ENCODE measurements around the gene UQCC3.

Gene UQCC3, protein sequence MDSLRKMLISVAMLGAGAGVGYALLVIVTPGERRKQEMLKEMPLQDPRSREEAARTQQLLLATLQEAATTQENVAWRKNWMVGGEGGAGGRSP

DNA sequence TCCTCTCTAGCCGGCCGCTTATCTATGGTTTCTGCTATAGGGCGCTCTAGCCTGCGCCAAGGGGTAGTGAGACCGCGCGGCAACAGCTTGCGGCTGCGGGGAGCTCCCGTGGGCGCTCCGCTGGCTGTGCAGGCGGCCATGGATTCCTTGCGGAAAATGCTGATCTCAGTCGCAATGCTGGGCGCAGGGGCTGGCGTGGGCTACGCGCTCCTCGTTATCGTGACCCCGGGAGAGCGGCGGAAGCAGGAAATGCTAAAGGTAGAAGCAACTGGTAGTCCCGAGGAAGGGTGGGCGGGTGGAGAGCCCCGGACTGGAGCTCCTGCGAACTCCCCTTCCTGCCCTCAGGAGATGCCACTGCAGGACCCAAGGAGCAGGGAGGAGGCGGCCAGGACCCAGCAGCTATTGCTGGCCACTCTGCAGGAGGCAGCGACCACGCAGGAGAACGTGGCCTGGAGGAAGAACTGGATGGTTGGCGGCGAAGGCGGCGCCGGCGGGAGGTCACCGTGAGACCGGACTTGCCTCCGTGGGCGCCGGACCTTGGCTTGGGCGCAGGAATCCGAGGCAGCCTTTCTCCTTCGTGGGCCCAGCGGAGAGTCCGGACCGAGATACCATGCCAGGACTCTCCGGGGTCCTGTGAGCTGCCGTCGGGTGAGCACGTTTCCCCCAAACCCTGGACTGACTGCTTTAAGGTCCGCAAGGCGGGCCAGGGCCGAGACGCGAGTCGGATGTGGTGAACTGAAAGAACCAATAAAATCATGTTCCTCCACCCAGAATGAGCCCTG is at the start of gene UQCC3, which contains the start of gene LBHD1:
UQCC3 (plus strand) TSS at position 66 of the 782 bp plus-strand sequence; CDS start at position 139, 73 bp downstream.
LBHD1 (minus strand) TSS at position 660 of the 782 bp plus-strand sequence. CDS start 2,236 bp downstream, outside the sequence.
- no peak for TF ChIP-seq GATA3 (IDR thresholded peaks at IDR 0.05; ENCODE audit: low read depth, low read length)
- TF ChIP-seq GATA2 (IDR thresholded peaks at IDR 0.05; ENCODE audit: low read depth, low read length) = no peak

DNA sequence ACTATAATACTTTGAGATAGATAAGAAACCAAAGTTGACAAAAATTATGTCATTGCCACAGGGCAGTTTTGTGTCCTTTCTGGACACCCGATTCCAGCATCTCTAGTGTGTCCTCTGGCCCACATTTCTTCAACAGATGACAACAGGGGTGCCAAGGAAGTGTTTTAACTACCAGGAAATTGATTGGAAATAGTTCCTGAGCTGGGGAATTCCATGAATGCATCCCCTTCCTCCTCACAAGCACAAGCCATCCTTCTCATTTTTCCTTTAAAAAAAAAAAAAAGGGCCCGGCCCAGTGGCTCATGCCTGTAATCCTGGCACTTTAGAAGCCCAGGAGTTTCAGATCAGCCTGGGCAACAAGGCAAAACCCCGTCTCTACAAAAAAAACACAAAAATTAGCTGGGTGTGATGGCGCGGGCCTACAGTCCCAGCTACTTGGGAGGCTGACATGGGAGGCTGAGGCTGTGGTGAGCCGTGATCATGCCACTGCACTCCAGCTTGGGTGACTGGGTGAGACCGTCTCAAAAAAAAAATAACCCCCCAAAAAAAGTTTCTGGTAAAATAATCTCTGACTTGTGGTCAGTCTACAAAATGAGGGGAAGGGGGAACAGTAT is 48.9 kb upstream of the UQCC3 start:
- TF ChIP-seq GATA2 (IDR thresholded peaks at IDR 0.05; ENCODE audit: low read depth, low read length) (no peak; the same call in 1 of the 2 replicates), GATA3 (IDR thresholded peaks at IDR 0.05; ENCODE audit: low read depth, low read length) (no peak)

DNA sequence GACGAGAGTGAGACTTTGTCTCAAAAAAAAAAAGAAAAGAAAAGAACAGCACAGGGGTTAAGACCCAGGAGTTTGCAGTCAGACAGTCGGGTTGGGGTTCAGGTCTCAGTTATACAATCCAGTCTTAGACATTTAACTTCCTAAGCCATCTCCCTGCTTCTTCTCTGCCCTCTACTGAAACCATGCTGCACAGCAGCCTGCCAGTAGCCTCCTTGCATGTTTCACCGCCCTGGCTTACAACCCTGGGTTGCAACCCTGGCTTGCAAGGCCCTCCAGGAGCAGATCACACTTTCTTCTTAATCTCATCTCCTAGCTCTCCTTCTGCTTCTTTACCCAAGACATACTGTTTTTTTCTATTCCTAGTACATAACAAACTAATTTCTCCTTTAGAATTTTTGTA is 43.8 kb upstream of the UQCC3 start:
- no peak for TF ChIP-seq GATA3 (IDR thresholded peaks at IDR 0.05; ENCODE audit: low read depth, low read length)
- TF ChIP-seq GATA2 (IDR thresholded peaks at IDR 0.05; ENCODE audit: low read depth, low read length) = no peak

DNA sequence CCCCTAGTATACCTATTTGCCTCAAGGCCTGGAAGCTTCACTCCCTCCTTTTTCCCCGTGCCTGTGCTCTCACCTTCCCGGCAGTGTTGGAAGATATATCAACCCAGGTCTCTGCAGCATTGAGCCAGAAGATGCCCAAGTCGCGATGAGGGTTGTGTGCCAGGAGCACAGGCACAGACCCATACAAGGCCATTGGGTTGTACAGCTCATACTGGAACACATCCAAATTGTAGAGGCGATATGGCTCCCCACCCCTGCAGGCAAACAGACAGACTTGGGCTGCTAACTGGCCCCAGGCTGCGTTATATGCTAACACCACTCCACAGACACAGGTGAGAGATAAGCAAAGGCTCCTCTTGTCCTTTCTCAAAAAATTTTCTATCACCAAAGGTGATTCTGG is 39.0 kb upstream of the UQCC3 start:
- TF ChIP-seq GATA2 (IDR thresholded peaks at IDR 0.05; ENCODE audit: low read depth, low read length) (no peak), GATA3 (IDR thresholded peaks at IDR 0.05; ENCODE audit: low read depth, low read length) (no peak)

DNA sequence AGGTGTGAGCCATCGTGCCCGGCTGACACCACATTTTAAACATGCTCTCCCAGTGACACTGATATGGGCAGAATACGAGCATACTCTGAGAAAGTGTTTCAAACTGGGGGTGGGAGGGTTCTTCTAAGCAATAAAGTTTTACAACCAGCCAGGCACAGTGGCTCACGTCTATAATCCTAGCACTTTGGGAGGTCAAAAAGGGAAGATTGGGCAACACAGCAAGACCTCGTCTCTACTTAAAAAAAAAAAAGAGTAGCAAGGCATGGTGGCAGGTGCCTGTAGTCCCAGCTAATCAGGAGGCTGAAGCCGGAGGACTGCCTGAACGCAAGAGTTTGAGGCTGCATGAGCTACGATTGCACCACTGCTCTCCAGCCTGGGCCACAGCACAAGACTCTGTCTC is 27.3 kb upstream of the UQCC3 start:
- TF ChIP-seq GATA3 (IDR thresholded peaks at IDR 0.05; ENCODE audit: low read depth, low read length) (no peak), GATA2 (IDR thresholded peaks at IDR 0.05; ENCODE audit: low read depth, low read length) (no peak)

DNA sequence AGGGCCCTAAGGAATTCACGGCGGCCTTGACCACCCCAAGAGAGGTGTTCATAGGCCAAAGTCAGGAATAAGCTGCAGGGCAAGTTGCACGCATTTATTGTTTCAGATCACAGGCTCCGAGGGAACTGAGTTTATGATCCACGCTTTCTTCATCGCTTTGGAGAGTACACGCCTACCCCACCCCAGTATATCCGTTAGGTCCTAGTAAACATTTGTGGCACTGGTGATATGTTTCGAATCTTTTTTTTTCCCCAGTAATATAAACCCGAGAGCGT is 25.9 kb upstream of the UQCC3 start:
- TF ChIP-seq GATA2 (IDR thresholded peaks at IDR 0.05; ENCODE audit: low read depth, low read length) (no peak; the same call in 1 of the 2 replicates), GATA3 (IDR thresholded peaks at IDR 0.05; ENCODE audit: low read depth, low read length) (no peak)

DNA sequence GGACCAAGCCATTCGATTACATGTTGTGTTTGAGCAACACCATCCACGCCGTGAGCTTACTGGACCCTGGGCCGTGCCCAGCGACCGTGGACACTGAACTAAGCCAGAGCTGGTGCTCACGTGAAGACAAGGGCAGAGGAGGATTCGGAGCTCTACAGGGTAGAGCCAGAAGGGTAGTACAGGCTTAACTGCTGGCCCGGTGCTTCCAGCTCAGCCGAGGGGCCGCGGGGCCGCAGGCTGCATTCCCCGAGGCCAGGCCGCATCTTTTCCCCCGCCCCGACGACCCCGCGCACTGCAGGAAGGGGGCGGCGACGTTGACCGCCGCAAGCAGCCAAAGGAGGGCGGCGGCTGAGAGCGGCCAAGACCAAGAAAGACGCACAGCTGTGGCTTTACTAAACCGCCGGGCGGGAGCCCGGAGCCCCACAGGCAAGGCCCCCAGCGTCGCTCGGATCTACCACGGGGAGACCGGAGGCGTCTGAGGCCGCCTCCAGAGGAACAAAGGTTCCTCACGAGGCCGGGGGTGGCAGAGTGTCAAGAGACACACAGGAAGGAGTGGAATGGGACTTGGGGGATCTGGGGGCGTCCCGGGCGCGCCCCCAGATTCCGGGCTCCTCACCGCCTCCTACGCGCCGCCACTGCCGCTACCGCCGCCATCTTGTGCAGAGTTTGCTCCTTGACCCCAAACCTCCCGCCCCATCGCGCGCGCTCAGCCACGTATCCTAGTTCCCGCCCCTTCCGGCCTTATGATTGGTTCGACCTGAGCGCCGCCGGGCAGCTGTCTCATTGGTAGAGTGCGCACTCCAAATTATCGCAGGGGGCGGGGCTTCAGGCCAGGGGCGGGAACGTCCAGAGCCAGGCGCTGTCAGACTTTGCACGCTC is 25.3 kb upstream of the UQCC3 start, which contains the start of gene GANAB:
GANAB (minus strand) TSS at position 668 of the 879 bp plus-strand sequence; CDS start at position 654, 14 bp downstream.
- TF ChIP-seq GATA2 (IDR thresholded peaks at IDR 0.05; ENCODE audit: low read depth, low read length) (no peak), GATA3 (IDR thresholded peaks at IDR 0.05; ENCODE audit: low read depth, low read length) (no peak)

DNA sequence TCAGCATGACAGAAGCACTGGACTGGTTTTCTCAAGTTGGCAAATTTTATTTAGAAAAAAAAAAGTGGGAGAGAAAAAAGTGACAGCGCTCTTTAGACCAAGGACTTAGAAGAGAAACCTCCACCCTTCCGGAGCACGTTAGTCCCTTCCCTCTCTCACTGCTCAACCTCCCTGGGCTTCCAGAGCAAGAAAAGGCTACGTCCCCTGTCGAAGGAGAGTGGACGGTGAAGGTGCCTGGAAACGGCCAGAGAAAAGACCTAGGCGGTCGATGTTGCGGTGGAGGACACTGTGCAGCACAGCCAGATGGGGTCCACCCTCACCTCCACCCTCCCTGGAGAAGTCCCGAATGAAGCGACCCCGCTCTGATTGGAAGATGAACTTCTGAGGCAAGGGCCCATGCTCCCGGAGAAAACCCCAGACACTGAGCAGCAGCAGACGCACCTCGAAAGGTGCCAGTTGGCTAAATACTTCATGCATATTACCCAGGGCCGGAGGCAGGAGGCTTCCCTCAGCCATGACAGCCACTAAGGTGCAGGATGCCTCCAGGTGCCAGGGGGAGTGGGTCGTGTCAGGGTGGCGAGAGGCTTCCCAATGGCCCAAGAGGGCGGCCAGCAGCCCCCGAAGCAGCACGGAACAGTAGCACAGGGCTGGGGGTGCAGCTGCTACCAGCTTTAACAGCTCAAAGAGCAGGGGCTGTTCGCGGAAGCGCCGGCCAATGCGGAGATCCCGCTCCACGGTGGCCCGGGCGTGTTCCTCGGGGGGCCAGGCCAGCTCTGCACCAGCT is 24.5 kb upstream of the UQCC3 start:
- TF ChIP-seq GATA3 (IDR thresholded peaks at IDR 0.05; ENCODE audit: low read depth, low read length) = no peak
- TF ChIP-seq GATA2 (IDR thresholded peaks at IDR 0.05; ENCODE audit: low read depth, low read length) = no peak

DNA sequence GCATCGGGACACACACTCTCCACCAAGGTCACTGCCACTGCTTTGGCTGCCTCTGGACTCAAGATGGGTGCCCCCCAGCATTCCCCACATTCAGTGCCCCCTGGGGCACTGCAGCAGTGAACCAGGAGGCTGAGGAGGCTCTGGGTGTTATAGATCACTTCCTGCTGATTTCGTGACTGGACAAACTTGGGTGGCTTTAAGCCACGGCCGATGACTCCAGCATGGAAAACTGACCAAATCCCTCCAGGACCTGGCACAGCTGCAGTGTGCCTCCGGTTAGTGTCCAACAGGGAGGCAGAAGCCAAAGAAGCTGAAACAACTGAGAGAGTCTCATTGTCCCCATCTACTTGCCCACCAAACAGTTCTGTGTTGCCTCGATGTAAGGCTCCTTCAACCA is 23.9 kb upstream of the UQCC3 start:
- TF ChIP-seq GATA3 (IDR thresholded peaks at IDR 0.05; ENCODE audit: low read depth, low read length) (no peak), GATA2 (IDR thresholded peaks at IDR 0.05; ENCODE audit: low read depth, low read length) (no peak)

DNA sequence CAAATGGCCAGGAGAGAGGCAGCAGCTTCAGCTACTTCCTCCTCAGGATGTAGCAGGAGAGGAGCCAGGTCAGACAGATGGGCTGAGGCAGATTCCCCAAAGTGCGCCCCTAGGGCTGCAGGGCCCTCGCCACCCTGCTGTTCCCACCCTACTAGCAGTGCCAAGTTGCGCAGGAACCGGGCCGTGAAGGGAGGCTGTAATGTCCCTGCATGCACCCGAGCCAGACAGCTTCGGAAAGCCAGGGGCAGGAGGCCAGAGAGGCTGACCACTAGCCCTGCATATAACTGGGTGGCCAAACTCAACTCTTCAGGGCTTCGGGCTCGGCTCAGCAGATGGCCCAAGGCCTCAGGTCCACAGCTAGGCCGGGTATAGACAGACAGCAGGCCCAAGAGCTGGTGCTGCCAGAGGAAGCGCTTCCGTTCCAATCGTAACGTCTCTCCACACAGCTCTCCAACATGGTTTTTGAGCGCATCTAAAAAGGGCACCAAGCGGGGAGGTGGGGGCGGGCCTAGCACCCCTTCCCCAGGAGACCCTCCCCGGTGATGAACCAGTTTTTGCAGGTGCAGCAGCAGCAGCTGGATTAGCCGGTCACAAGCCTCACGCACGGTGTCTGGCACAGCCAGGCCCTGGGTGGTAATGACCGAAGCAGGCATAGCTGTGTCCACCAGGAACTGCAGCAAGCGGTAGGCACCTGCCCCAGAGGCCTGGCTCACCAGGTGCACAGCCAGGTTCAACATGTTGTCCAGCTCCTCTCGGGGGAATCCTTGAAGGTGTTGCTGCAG is 23.1 kb upstream of the UQCC3 start:
- TF ChIP-seq GATA3 (IDR thresholded peaks at IDR 0.05; ENCODE audit: low read depth, low read length) (no peak), GATA2 (IDR thresholded peaks at IDR 0.05; ENCODE audit: low read depth, low read length) (no peak)

DNA sequence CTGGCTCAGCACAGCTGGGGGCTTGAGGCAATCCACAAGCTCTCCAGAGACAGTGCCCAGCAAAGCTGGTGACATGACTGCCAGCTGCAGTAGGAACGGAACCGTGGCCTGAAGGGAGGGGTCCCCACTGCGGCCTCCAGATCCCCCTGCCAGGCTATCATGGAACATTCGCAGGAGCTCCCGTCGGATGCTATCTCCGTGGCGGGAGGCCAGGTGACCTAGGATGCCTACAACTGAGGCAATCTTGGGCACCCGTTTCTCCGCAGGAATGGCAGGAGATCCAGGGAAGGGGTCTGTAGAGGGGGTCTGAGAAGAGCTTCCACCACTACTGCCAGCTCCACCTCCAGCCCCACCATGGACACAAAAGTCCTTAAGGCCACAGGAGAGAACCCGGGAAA is 22.5 kb upstream of the UQCC3 start:
- TF ChIP-seq GATA2 (IDR thresholded peaks at IDR 0.05; ENCODE audit: low read depth, low read length) (no peak), GATA3 (IDR thresholded peaks at IDR 0.05; ENCODE audit: low read depth, low read length) (no peak)

DNA sequence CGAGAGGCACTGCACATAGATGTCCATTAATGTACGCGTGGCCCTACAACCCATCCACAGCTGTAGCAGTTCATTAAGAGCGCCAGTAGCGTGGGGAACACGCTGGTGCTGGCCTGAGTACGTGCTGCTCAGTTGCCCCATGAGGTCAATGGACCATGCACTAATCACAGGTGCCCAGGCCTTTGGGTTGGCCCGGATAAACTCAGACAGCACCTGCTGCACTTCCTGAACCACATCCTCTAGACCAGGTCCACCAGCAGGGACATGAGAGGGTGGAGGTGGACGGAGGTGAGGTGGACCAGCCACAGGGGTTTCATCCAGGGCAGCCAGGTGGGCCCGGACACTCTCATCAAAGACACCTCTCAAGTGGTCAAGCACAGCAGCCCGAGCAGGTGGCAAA is 22.0 kb upstream of the UQCC3 start:
- no peak for TF ChIP-seq GATA3 (IDR thresholded peaks at IDR 0.05; ENCODE audit: low read depth, low read length)
- TF ChIP-seq GATA2 (IDR thresholded peaks at IDR 0.05; ENCODE audit: low read depth, low read length) = no peak

All from SH-SY5Y (cell line).